K562 (cell line): ENCODE data around the gene MFNG. TPM values are rescaled to one million over a fixed set of nuclear protein-coding genes. Genes with fewer than 3 reads are reported as not detected.

Experiments used
- ATAC-seq: fragments of 200-7000 bp; cut with Tn5 transposase; 3 replicates; pipeline ENCODE4 v1.9.1; 2020; ENCODE audit warnings: moderate library complexity
- BruUV-seq: library from RNA; stranded (reverse); fragments of 400-500 nt; replicated peaks from 2 replicates; lab custom pipeline; 2021; lab: Mats Ljungman, UMichigan
- CTCF ChIA-PET: fragments of 300-600 bp; formaldehyde crosslinking; extraction: SDS; loops from one replicate; lab custom pipeline; 2021; ENCODE audit warnings: low intra/inter-chr PET ratio; lab: Yijun Ruan, JAX
- POLR2A ChIA-PET: fragments of 300-600, 350-650 bp; sonication (Branson Sonifier 250); formaldehyde crosslinking; extraction: SDS; loops from one replicate; lab custom pipeline; 2021; ENCODE audit warnings: antibody characterized with exemption, inconsistent platforms; lab: Yijun Ruan, JAX
- DNase-seq, 4 experiments: peaks; one replicate each; pipeline versions ENCODE4 v3.0.0 to v3.0.0-alpha.2; 2011 to 2018; ENCODE audit warnings: low spot score in 3 of 4, mixed read lengths in 3 of 4; ENCODE audit errors: extremely low read depth in 1 of 4
- FAIRE-seq: peaks from 2 replicates; lab custom pipeline; 2011; peaks lifted over from hg19 to GRCh38; lab: Jason Lieb, UNC
- H2AFZ ChIP-seq: 2 replicates; pipeline ENCODE4 v1.6.0; 2011; ENCODE audit warnings: low read depth, low read length, control low read depth, inconsistent platforms
- H3K27ac ChIP-seq: fragments of 200-600 bp; 3 replicates; pipeline ENCODE4 v1.8.0; 2011; ENCODE audit warnings: low read depth, mild to moderate bottlenecking, control low read depth, inconsistent platforms, low read length, moderate library complexity, mixed read lengths; ENCODE audit errors: extremely low read depth
- H3K27me3 ChIP-seq, 2 experiments: fragments of 300-600 bp in 1 of 2; 2 replicates in 1 of 2; 3 replicates in 1 of 2; pipeline versions ENCODE4 v1.6.0 to v1.8.0; 2011; ENCODE audit warnings: inconsistent platforms in 2 of 2, low read length in 2 of 2, mild to moderate bottlenecking in 1 of 2, mixed read lengths in 1 of 2, moderate library complexity in 1 of 2; ENCODE audit not compliant: control insufficient read depth in 2 of 2, insufficient read depth in 2 of 2
- H3K36me3 ChIP-seq: fragments of 300-600 bp; 3 replicates; pipeline ENCODE4 v1.8.0; 2011; ENCODE audit warnings: mild to moderate bottlenecking, low read length, inconsistent platforms; ENCODE audit not compliant: control insufficient read depth, insufficient read depth
- H3K4me1 ChIP-seq, 2 experiments: fragments of 200-600 bp in 1 of 2; replicated peaks in 1 of 2; 2 replicates in 1 of 2; 3 replicates in 1 of 2; pipeline versions ENCODE4 v1.5.1 to v1.8.0; 2011; ENCODE audit warnings: inconsistent platforms in 2 of 2, low read length in 2 of 2, mild to moderate bottlenecking in 1 of 2, mixed read lengths in 1 of 2, moderate library complexity in 1 of 2; ENCODE audit not compliant: control insufficient read depth in 2 of 2, insufficient read depth in 2 of 2
- H3K4me2 ChIP-seq: 2 replicates; pipeline ENCODE4 v1.6.1; 2011; ENCODE audit warnings: low read length, control low read depth, inconsistent platforms, mixed read lengths; ENCODE audit not compliant: insufficient read depth
- H3K4me3 ChIP-seq: fragments of 200-600 bp; sonication (generic), shearing (Covaris generic); 2 replicates; pipeline ENCODE4 v1.5.1; 2016; ENCODE audit warnings: control low read depth, inconsistent platforms
- H3K79me2 ChIP-seq: fragments of 200-600 bp; 3 replicates; pipeline ENCODE4 v1.8.0; 2011; ENCODE audit warnings: low read length, inconsistent platforms; ENCODE audit not compliant: control insufficient read depth, insufficient read depth
- H3K9ac ChIP-seq, 2 experiments: 2 replicates each; pipeline versions ENCODE4 v1.6.0 to v1.6.1; 2011; ENCODE audit warnings: low read depth in 2 of 2, low read length in 2 of 2, control low read depth in 1 of 2, inconsistent platforms in 1 of 2, mild to moderate bottlenecking in 1 of 2, mixed read lengths in 1 of 2; ENCODE audit not compliant: insufficient read depth in 1 of 2
- H3K9me1 ChIP-seq: one replicate; pipeline ENCODE4 v1.6.0; 2011; ENCODE audit warnings: inconsistent platforms, mild to moderate bottlenecking, low read length, moderate library complexity; ENCODE audit not compliant: control insufficient read depth, insufficient read depth
- H3K9me3 ChIP-seq: replicated peaks from 2 replicates; pipeline ENCODE4 v1.5.1; 2011; ENCODE audit warnings: low read depth, low read length, inconsistent platforms; ENCODE audit not compliant: control insufficient read depth, insufficient read depth
- H4K20me1 ChIP-seq: replicated peaks from 2 replicates; pipeline ENCODE4 v1.6.1; 2011; ENCODE audit warnings: low read length, inconsistent platforms, mixed read lengths; ENCODE audit not compliant: control insufficient read depth, insufficient read depth
- GTF2B ChIP-seq: IDR thresholded peaks from 2 replicates; pipeline ENCODE4 v1.6.1; 2011; ENCODE audit not compliant: insufficient read length; ENCODE audit errors: extremely low read depth
- JUND ChIP-seq, 2 experiments: IDR thresholded peaks; 2 replicates in 1 of 2; 3 replicates in 1 of 2; pipeline ENCODE4 v1.6.1; 2011; ENCODE audit warnings: borderline replicate concordance in 2 of 2, low read depth in 2 of 2, low read length in 2 of 2, improper control_type of control experiment in 1 of 2, missing biosample characterization in 1 of 2, missing genetic modification characterization in 1 of 2, missing genetic modification reagents in 1 of 2
- NFATC3 ChIP-seq: fragments of 450-650 bp; IDR thresholded peaks from 2 replicates; pipeline ENCODE4 v1.6.1; 2017; ENCODE audit warnings: mild to moderate bottlenecking
- PPARD ChIP-seq: fragments of 250-450 bp; sonication (Bioruptor Pico); IDR thresholded peaks from 2 replicates; pipeline ENCODE4 v1.8.0; 2022; ENCODE audit warnings: inconsistent platforms, mild to moderate bottlenecking, moderate library complexity
- SNRNP70 ChIP-seq: fragments of 200-400 bp; formaldehyde crosslinking; optimal IDR thresholded peaks from 2 replicates; pipeline ENCODE3; 2017; ENCODE audit warnings: low read depth, low read length
- YBX1 ChIP-seq: fragments of 450-650 bp; IDR thresholded peaks from 2 replicates; pipeline ENCODE4 v1.7.1; 2016; ENCODE audit warnings: mild to moderate bottlenecking
- ZNF311 ChIP-seq: fragments of 250-450 bp; sonication (Bioruptor Pico); IDR thresholded peaks from 2 replicates; pipeline ENCODE4 v1.4.0; 2020; ENCODE audit warnings: mild to moderate bottlenecking, moderate library complexity
- ZNF384 ChIP-seq: IDR thresholded peaks from 2 replicates; pipeline ENCODE4 v1.6.1; 2012; ENCODE audit warnings: low read depth, low read length, improper control_type of control experiment
- ZNF436 ChIP-seq: fragments of 250-450, 450-650 bp; sonication (Bioruptor Pico); formaldehyde crosslinking; IDR thresholded peaks from 2 replicates; pipeline ENCODE4 v1.7.0; 2020; ENCODE audit warnings: mild to moderate bottlenecking
- ZNF644 ChIP-seq: fragments of 200-800 bp; sonication (Bioruptor generic); IDR thresholded peaks from 2 replicates; pipeline ENCODE4 v1.6.1; 2016; ENCODE audit warnings: low read depth, missing genetic modification characterization, missing compliant biosample characterization
- WGBS: fragments of 100-300 bp; shearing (Covaris generic); methylation state at CpG from one replicate; pipeline ENCODE4 v1.1.6; 2016; ENCODE audit warnings: low coverage, mixed read lengths; ENCODE audit not compliant: insufficient coverage; ENCODE audit errors: missing lambda C conversion rate; 5-methylcytosine and 5-hydroxymethylcytosine counted together
- in situ Hi-C: fragments of 300-500 bp; cut with MboI; formaldehyde crosslinking; loops from 4 replicates; pipeline ENCODE4 v1.15.0; 2018; ENCODE audit warnings: inconsistent platforms, mixed read lengths
- intact Hi-C: fragments of 100-400 bp; cut with micrococcal nuclease; formaldehyde crosslinking; loops from 2 replicates; pipeline ENCODE4 v1.14.2; 2022
- polyA plus RNA-seq, 8 experiments: library from polyadenylated mRNA; depleted of rRNA in 4 of 8; stranded (reverse) in 5 of 8; unstranded in 3 of 8; fragments of >200 nt; fragmentation: Nextera tagmentation in 2 of 8; fragmentation: Illumina TruSeq in 1 of 8; extraction: Ambion mirVana in 2 of 8; extraction: Trizol in 1 of 8; gene quantifications; 2 replicates each; pipeline versions ENCODE4 v1.2.1 to v1.2.3, GENCODE V29; 2011 to 2014; ENCODE audit warnings: inconsistent platforms in 1 of 8, missing spikeins in 1 of 8
- total RNA-seq, 7 experiments: library from RNA; depleted of rRNA in 6 of 7; stranded (reverse); fragments of >200 nt in 6 of 7; fragmentation: Illumina TruSeq in 2 of 7; extraction: Trizol in 2 of 7; gene quantifications; 2 replicates each; pipeline versions ENCODE4 v1.2.1 to v1.2.3, GENCODE V29; 2011 to 2021; ENCODE audit warnings: low replicate concordance in 1 of 7
- TF ChIP-seq, protein P1 (sequence below): fragments of 250-450 bp; sonication (Bioruptor Pico); IDR thresholded peaks from 2 replicates; pipeline ENCODE4 v1.8.0; 2021; ENCODE audit warnings: moderate library complexity, mild to moderate bottlenecking, inconsistent platforms

The MFNG gene
- total and polyA plus RNA-seq, 9 of the 15 experiments (the other 6 are each of a cell fraction or from before 2014, with no cell fraction given), result 0.13 to 0.73 (median 0.38) TPM; not detected in 4

DNA sequence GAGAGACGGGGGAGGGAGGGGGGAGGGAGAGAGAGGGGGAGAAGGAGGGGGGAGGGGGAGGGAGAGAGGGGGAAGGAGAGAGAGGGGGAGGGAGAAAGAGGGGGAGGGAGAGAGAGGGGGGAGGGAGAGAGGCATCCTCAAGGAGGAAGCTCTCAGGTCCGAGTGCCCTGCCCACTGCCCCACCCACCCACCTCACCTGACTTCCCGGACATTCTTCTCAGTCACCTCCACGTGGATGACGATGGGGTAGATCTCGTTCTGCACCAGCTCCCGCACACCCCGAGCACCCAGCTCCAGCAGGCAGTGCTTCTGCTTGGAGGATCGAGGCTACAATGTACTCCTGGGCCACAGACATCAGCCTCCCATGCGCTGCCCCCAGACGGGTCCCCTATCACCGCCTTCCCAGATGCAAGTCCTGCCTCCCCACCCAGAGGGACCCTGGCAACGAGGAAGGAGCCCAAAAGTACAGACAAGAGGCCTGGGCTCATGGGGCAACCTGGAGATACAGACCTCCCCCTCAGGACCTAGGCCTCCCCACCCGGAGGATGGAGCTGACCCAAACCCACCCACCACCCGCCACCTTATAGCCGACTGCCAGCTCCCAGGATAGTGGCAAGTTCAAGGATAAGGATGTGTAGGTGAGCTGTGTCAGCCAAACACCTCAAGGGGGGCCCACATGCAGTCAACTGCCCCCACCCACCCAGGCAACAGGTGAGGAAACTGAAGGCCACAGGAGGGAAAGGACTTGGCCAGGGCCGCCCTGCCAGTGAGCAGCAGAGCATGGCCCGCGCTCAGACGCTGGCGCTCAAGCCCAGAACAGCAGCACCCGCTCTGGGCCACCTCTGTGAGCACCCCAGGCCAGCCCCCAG, 5.6 kb upstream of the MFNG start (continued):
- TF ChIP-seq, protein P1, sequence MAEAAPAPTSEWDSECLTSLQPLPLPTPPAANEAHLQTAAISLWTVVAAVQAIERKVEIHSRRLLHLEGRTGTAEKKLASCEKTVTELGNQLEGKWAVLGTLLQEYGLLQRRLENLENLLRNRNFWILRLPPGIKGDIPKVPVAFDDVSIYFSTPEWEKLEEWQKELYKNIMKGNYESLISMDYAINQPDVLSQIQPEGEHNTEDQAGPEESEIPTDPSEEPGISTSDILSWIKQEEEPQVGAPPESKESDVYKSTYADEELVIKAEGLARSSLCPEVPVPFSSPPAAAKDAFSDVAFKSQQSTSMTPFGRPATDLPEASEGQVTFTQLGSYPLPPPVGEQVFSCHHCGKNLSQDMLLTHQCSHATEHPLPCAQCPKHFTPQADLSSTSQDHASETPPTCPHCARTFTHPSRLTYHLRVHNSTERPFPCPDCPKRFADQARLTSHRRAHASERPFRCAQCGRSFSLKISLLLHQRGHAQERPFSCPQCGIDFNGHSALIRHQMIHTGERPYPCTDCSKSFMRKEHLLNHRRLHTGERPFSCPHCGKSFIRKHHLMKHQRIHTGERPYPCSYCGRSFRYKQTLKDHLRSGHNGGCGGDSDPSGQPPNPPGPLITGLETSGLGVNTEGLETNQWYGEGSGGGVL (CRISPR knock-in tag), result no peak
- TF ChIP-seq YBX1, result no peak
- no peak for TF ChIP-seq ZNF644
- no peak for TF ChIP-seq ZNF384
- no peak for TF ChIP-seq ZNF436 (CRISPR knock-in tag)
- no peak for TF ChIP-seq JUND (IDR thresholded peaks at IDR 0.05; ENCODE audit: borderline replicate concordance, low read depth, low read length)
- TF ChIP-seq JUND (tag; IDR thresholded peaks at IDR 0.05; ENCODE audit: borderline replicate concordance, low read depth, low read length), result no peak
- no peak for TF ChIP-seq ZNF311 (CRISPR knock-in tag)
- no peak for TF ChIP-seq PPARD (CRISPR knock-in tag)

DNA sequence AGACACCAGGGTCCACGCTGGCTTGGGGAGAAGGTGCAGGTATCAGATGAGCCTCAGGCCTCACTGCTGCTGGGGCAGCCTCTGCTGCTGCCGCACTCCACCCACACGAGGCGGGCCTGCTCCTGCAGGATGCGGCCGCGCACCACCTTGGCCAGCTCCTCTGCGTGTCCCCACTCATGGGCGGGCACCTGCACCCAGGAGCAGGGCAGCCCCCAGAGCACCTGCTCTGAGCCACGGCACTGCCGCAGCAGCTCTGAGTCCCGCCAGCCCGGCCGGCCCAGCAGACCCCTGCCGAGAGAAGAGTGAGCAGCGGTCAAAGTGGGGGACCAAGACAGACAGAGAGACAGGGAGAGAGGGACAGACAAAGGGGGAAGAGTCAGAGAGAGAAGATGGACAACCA, 4.9 kb upstream of the MFNG start:
- H3K9ac ChIP-seq, result no peak overlapping the region
- H2AFZ ChIP-seq, result no peak overlapping the region
- H3K27me3 ChIP-seq, result no peaks in the 10 kb centered on the region
- H3K27ac ChIP-seq, result no peak overlapping the region
- ChIA-PET CTCF (no interaction called here), POLR2A (no interaction called here)
- intact Hi-C loops, result no loop called here
- no peaks in the 10 kb centered on the region for H3K79me2 ChIP-seq
- no peaks in the 10 kb centered on the region for H4K20me1 ChIP-seq
- ATAC-seq (no peak), FAIRE-seq (no peak), DNase-seq (no peak)
- no peaks in the 10 kb centered on the region for H3K36me3 ChIP-seq
- no peaks in the 10 kb centered on the region for H3K9me3 ChIP-seq
- BruUV-seq, result no TSS peak
- WGBS, result 85% methylated on average over 7 of the region's 16 CpGs
- H3K9me1 ChIP-seq, result no peaks in the 10 kb centered on the region
- TF ChIP-seq GTF2B (no peak), SNRNP70 (no peak), NFATC3 (no peak)
- H3K4me1 ChIP-seq, result peaks cover 5 to 35% of the 10 kb centered on the region in 2 experiments; a peak in 3 of 5 replicates
- in situ Hi-C loops, result no loop called here
- H3K4me3 ChIP-seq, result no peak overlapping the region
- H3K4me2 ChIP-seq, result no peak overlapping the region
